Vagina (tissue), 2 donors: ENCODE measurements around the gene NFIX.

Experiments used
- POLR2A ChIP-seq, 2 donors: fragments of 450-650 bp; IDR thresholded peaks; one replicate each; pipeline ENCODE4 v1.6.1; 2017; ENCODE audit warnings: antibody characterized with exemption in 2 of 2, mild to moderate bottlenecking in 2 of 2, moderate library complexity in 2 of 2
- POLR2AphosphoS5 ChIP-seq, 2 donors: sonication (generic); formaldehyde crosslinking; IDR thresholded peaks; one replicate each; pipeline ENCODE4 v1.9.0; 2017; ENCODE audit warnings: antibody characterized with exemption in 2 of 2, mild to moderate bottlenecking in 2 of 2, low read depth in 1 of 2; ENCODE audit not compliant: insufficient read depth in 1 of 2

DNA sequence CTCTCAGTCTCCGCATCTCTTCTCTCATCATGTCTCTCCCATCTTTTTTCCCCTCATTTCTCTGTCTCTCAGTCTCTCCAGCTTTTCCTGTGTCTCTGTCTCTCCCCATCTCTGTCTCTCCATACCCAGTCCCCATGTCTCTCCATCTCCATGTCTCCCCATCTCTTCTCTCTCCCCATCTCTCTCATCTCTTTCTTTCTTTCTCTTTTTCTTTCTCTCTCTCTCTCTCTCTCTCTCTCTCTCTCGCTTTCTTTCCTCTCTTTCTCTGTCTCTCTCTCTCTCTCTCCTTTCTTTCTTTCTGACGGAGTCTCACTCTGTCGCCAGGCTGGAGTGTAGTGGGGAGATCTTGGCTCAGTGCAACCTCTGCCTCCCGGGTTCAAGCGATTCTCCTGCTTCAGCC is 12.6 kb upstream of the NFIX start:
- no peak for TF ChIP-seq POLR2AphosphoS5 (IDR thresholded peaks at IDR 0.05; ENCODE audit: insufficient read depth in 1 of 2, low read depth in 1 of 2)
- no peak for TF ChIP-seq POLR2A (IDR thresholded peaks at IDR 0.05)
